ENCODE data around the gene ELP4.

DNA sequence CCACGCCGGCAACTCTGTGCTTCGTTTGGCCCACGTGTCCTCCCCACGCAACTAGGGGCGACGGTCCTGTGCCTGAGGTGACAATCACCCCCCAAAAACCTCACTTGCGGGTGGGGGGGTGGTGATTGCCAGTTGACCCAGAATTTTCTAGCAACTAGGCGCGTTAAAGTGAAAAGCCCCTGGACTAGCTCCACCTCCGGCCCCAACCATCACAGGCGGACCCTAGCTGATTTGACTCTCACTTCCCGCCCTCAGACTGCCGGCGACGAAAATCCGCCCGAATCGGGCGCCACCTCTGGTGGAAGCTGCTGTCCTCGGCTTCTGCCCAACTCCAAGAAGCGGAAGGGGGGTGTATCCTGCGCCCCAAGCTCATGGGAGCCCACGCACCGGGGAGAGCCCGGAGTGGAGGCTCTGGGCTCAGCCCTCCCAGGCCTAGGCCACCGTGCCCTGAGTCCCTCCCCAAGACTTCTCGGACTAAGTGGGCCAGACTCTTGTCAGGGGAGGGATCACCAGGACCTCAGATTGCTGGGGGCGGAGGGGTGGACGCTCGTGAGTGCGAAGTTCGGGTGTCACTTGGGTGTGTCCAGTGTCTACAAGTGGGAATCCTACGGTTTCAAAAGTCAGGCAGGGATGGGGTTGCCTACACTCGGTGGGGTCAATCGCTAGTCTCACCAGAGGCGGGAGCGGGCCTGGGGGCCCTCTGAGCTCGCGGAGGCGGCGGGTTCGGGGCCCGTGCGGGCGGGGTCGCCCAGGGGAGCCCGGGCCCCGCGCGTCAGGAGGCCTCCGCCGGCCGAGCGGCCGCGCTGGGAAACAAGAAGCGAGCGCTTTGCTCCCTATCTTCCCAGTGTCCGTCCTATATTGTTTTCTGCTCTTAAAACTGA lies 289.2 kb downstream of the ELP4 start:
- TF ChIP-seq EZH2 (IDR thresholded peaks at IDR 0.05; ENCODE audit: insufficient read depth, poor library complexity, severe bottlenecking): no peak
- TF ChIP-seq EZH2phosphoT487 (IDR thresholded peaks at IDR 0.05; ENCODE audit: insufficient read depth, low read depth): 0 out of 2 replicates have a peak, but pooled peaks have one; percentile 30

All from GM23248 (cell line).